Uterus (tissue), 4 donors: ENCODE results near the gene PAXIP1. TPM values are rescaled to one million over a fixed set of nuclear protein-coding genes. Genes with fewer than 3 reads are reported as not detected.
A peak's percentile ranks its signal among the peaks of the same experiment; 100 is the strongest.

Source experiments
- DNase-seq, 2 donors: peaks; one replicate each; pipeline ENCODE4 v3.0.0-alpha.2; 2019 to 2020
- H3K27ac ChIP-seq, 2 donors: fragments of 200-600 bp; sonication (generic); 1 replicate in 1 of 2; 2 replicates in 1 of 2; pipeline ENCODE4 v1.5.1; 2016 to 2018
- H3K27me3 ChIP-seq, 2 donors: fragments of 200-600 bp; sonication (generic); one replicate each; pipeline ENCODE4 v1.5.1; 2018 to 2019; ENCODE audit warnings: control low read depth in 1 of 2
- H3K36me3 ChIP-seq, 2 donors: fragments of 200-600 bp; sonication (generic); one replicate each; pipeline ENCODE4 v1.5.1; 2019; ENCODE audit warnings: control low read depth in 1 of 2
- H3K4me1 ChIP-seq, 2 donors: fragments of 200-600 bp; sonication (generic); one replicate each; pipeline ENCODE4 v1.5.1; 2018 to 2019; ENCODE audit warnings: control low read depth in 1 of 2
- H3K4me3 ChIP-seq, 2 donors: fragments of 200-600 bp; sonication (generic); 1 replicate in 1 of 2; 2 replicates in 1 of 2; pipeline ENCODE4 v1.5.1; 2018 to 2019; ENCODE audit warnings: mild to moderate bottlenecking in 1 of 2
- H3K9me3 ChIP-seq, 2 donors: fragments of 200-600 bp; sonication (generic); one replicate each; pipeline ENCODE4 v1.5.1; 2019; ENCODE audit warnings: control low read depth in 1 of 2
- POLR2A ChIP-seq, 2 donors: fragments of 450-650 bp; IDR thresholded peaks; one replicate each; pipeline ENCODE4 v1.6.1; 2016; ENCODE audit warnings: antibody characterized with exemption in 2 of 2, mild to moderate bottlenecking in 1 of 2, moderate library complexity in 1 of 2
- intact Hi-C: fragments of 100-400 bp; cut with DNase I; formaldehyde crosslinking; loops from one replicate; pipeline ENCODE4 v1.15.1; 2023; ENCODE audit warnings: low total_unique reads
- total RNA-seq, 4 donors: library from RNA; depleted of rRNA in 3 of 4; stranded (reverse); fragments of >200 nt in 3 of 4; gene quantifications; one replicate each; pipeline versions ENCODE4 v1.1.0 to v1.2.4, GENCODE V29; 2014 to 2023
- TF ChIP-seq, protein P1 (sequence below), 4 experiments: fragments of 200-600 bp in 2 of 4; fragments of 450-650 bp in 2 of 4; sonication (generic) in 2 of 4; IDR thresholded peaks; one replicate each; pipeline ENCODE4 v1.5.1; 2016 to 2019; ENCODE audit warnings: antibody characterized with exemption in 4 of 4, mild to moderate bottlenecking in 2 of 4, moderate library complexity in 1 of 4
- donor health status: DM: yes; HTN: yes; CAD: no.

PAXIP1 gene
- total RNA-seq, 4 donors from 2014 or later, result 11.2 to 22.5 (median 17.3) TPM

DNA sequence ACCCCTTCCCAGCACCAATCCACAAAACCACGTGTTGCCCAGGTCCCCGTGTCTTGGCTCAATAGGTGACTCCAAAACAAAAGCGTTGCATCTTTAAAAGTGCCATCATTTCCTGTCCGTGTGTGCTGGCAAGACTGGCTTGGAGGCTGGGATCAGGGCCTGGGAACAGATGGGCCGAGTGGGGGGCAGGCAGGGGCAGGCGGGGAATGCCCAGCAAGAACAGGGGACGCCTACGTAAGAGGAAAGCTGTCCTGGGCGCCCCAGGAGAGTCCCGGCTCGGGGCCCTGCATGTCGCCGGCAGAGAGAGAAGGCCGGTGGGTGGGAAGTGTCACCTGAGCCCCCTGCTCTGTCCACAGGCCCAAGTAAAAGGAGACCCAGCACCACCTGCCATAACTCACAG lies 86.5 kb downstream of the PAXIP1 start:
- H3K4me1 ChIP-seq, result no peaks in the 10 kb centered on the region
- H3K27me3 ChIP-seq, result peaks cover 0 to 3% of the 10 kb centered on the region in 2 donors
- DNase-seq, result no peak
- intact Hi-C loops, result no loop called here
- no peaks in the 10 kb centered on the region for H3K9me3 ChIP-seq
- no peak for TF ChIP-seq POLR2A (IDR thresholded peaks at IDR 0.05)
- TF ChIP-seq, protein P1, sequence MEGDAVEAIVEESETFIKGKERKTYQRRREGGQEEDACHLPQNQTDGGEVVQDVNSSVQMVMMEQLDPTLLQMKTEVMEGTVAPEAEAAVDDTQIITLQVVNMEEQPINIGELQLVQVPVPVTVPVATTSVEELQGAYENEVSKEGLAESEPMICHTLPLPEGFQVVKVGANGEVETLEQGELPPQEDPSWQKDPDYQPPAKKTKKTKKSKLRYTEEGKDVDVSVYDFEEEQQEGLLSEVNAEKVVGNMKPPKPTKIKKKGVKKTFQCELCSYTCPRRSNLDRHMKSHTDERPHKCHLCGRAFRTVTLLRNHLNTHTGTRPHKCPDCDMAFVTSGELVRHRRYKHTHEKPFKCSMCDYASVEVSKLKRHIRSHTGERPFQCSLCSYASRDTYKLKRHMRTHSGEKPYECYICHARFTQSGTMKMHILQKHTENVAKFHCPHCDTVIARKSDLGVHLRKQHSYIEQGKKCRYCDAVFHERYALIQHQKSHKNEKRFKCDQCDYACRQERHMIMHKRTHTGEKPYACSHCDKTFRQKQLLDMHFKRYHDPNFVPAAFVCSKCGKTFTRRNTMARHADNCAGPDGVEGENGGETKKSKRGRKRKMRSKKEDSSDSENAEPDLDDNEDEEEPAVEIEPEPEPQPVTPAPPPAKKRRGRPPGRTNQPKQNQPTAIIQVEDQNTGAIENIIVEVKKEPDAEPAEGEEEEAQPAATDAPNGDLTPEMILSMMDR (IDR thresholded peaks at IDR 0.05), result no peak
- no peak overlapping the region for H3K27ac ChIP-seq
- H3K4me3 ChIP-seq, result no peak overlapping the region
- no peaks in the 10 kb centered on the region for H3K36me3 ChIP-seq

GRCh38 chr7:154915600-154915999 lies 87.3 kb downstream of the PAXIP1 start:
- TF ChIP-seq POLR2A (IDR thresholded peaks at IDR 0.05), result no peak
- TF ChIP-seq, protein P1 (IDR thresholded peaks at IDR 0.05), result no peak
- Histone ChIP-seq H3K4me1 (no peaks in the 10 kb centered on the region), H3K27me3 (peaks cover 0 to 3% of the 10 kb centered on the region in 2 donors), H3K4me3 (no peak overlapping the region), H3K36me3 (no peaks in the 10 kb centered on the region), H3K27ac (no peak overlapping the region), H3K9me3 (no peaks in the 10 kb centered on the region)
- intact Hi-C loops, result no loop called here
- no peak for DNase-seq

DNA sequence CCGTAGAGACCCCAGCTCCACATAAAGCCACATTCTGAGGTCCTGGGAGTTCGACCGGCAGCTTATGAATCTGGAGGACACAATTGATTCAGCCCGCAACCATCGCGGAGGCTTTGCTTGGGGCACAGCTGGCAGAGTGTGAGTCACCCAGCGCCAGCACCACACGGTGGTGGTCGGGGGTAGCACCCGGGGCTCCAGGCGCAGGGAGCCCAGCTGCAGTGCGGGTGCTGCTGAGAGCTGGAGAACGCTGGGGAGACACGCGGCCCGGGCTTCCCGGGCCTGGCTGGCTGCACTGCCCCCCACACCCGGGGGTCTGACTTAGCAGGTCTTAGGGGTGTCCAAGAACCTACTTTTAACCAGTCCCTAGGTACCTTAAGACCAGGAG lies 87.9 kb downstream of the PAXIP1 start:
- Histone ChIP-seq H3K27me3 (peaks cover 0 to 3% of the 10 kb centered on the region in 2 donors), H3K27ac (no peak overlapping the region), H3K9me3 (no peaks in the 10 kb centered on the region), H3K4me3 (no peak overlapping the region), H3K36me3 (no peaks in the 10 kb centered on the region), H3K4me1 (no peaks in the 10 kb centered on the region)
- intact Hi-C loops, result no loop called here
- DNase-seq, result no peak
- TF ChIP-seq, protein P1 (IDR thresholded peaks at IDR 0.05), result no peak
- no peak for TF ChIP-seq POLR2A (IDR thresholded peaks at IDR 0.05)

DNA sequence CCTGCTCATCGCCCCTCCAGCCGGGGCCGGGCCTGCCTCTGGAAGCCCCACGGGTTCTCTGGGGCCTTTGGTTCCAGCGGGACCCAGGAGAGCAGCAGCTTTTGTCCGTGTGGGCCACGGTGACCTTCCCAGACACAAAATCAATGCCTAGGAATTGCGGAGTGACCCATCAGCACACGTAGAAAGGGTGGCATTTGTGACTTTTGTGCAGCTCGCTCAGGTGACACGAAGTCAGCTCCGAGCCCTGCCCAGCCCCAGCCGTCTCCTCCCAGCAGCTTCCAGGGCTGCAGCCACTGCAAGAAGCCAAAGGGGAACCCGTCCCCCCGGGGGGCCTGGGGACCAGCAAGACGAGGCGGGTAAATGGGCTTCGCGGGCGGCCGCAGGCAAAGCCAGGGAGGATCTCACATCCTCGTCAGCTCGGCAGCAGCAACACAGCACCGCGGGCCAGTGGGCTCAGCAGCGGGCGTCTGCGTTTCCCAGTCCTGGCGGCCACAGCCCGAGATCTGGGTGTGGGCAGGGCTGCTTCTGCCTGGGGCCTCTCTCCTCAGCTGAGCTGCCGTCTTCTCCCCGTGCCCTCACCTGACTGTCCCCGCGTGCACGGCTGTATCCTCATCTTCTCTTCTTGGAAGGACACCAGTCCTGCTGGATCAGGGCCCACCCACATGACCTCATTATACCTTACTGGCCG lies 88.5 kb downstream of the PAXIP1 start:
- intact Hi-C loops, result no loop called here
- no peak for DNase-seq
- H3K27me3 ChIP-seq, result peaks cover 0 to 3% of the 10 kb centered on the region in 2 donors

More for the DNA sequence above, 88.5 kb downstream of the PAXIP1 start:
- Histone ChIP-seq H3K27ac (no peak overlapping the region), H3K9me3 (no peaks in the 10 kb centered on the region), H3K4me1 (no peaks in the 10 kb centered on the region), H3K36me3 (no peaks in the 10 kb centered on the region), H3K4me3 (peak overlapping the region in 1 of 2 donors; percentile 15)
- TF ChIP-seq, protein P1 (IDR thresholded peaks at IDR 0.05), result no peak
- no peak for TF ChIP-seq POLR2A (IDR thresholded peaks at IDR 0.05)
